SH-SY5Y (cell line): Measurements from ENCODE around the gene B3GALT6.

Experiments
- GATA2 ChIP-seq: IDR thresholded peaks from 2 replicates; pipeline ENCODE4 v1.6.1; 2011; ENCODE audit warnings: mild to moderate bottlenecking, low read depth, low read length
- GATA3 ChIP-seq: IDR thresholded peaks from 2 replicates; pipeline ENCODE4 v1.6.1; 2011; ENCODE audit warnings: low read depth, mild to moderate bottlenecking, low read length, moderate library complexity

GRCh38 chr1:1210726-1211540 is 21.1 kb upstream of the B3GALT6 start:
- no peak for TF ChIP-seq GATA3
- no peak for TF ChIP-seq GATA2
